GM06990 (cell line): ENCODE results near the gene RBM20.

ENCODE experiments used
- DNase-seq: peaks from one replicate; pipeline ENCODE4 v3.0.0-alpha.2; 2011; ENCODE audit not compliant: insufficient read length; ENCODE audit errors: extremely low read depth
- H3K27me3 ChIP-seq: replicated peaks from 2 replicates; pipeline ENCODE4 v1.6.0; 2011; ENCODE audit warnings: low read length; ENCODE audit not compliant: control insufficient read depth, insufficient read depth
- H3K36me3 ChIP-seq: 2 replicates; pipeline ENCODE4 v1.5.1; 2011; ENCODE audit warnings: low read length; ENCODE audit not compliant: control insufficient read depth, insufficient read depth
- H3K4me3 ChIP-seq: replicated peaks from 2 replicates; pipeline ENCODE4 v1.5.1; 2011; ENCODE audit warnings: low read depth, mild to moderate bottlenecking, control low read depth, low read length
- CTCF ChIP-seq: IDR thresholded peaks from 2 replicates; pipeline ENCODE4 v1.5.1; 2011; ENCODE audit warnings: low read length, control low read depth, mild to moderate bottlenecking, inconsistent platforms; ENCODE audit not compliant: insufficient read depth, poor library complexity, severe bottlenecking

RBM20 gene

GRCh38 chr10:110629680-110630191 lies 14.4 kb upstream of the RBM20 start:
- TF ChIP-seq CTCF, result no peak
- no peaks in the 10 kb centered on the region; the same call in 1 of the 2 replicates for H3K27me3 ChIP-seq
- no peak for DNase-seq
- H3K36me3 ChIP-seq, result no peaks in the 10 kb centered on the region
- H3K4me3 ChIP-seq, result no peak overlapping the region

- no peaks in the 10 kb centered on the region for H3K36me3 ChIP-seq
- no peaks in the 10 kb centered on the region; the same call in 1 of the 2 replicates for H3K27me3 ChIP-seq
- no peak overlapping the region for H3K4me3 ChIP-seq
- DNase-seq, result no peak
- no peak for TF ChIP-seq CTCF
Measured at GRCh38 chr10:110631934-110632333, 12.2 kb upstream of the RBM20 start.

- no peaks in the 10 kb centered on the region for H3K36me3 ChIP-seq
- no peaks in the 10 kb centered on the region; the same call in 1 of the 2 replicates for H3K27me3 ChIP-seq
- no peak overlapping the region for H3K4me3 ChIP-seq
- no peak for DNase-seq
- no peak for TF ChIP-seq CTCF
Measured at GRCh38 chr10:110632591-110633215, 11.4 kb upstream of the RBM20 start.

GRCh38 chr10:110634527-110635209 lies 9.5 kb upstream of the RBM20 start:
- no peak overlapping the region for H3K4me3 ChIP-seq
- DNase-seq, result no peak
- TF ChIP-seq CTCF, result no peak
- no peaks in the 10 kb centered on the region; the same call in 1 of the 2 replicates for H3K27me3 ChIP-seq
- H3K36me3 ChIP-seq, result no peaks in the 10 kb centered on the region

- H3K36me3 ChIP-seq, result no peaks in the 10 kb centered on the region
- no peaks in the 10 kb centered on the region; the same call in 1 of the 2 replicates for H3K27me3 ChIP-seq
- no peak overlapping the region for H3K4me3 ChIP-seq
- TF ChIP-seq CTCF, result no peak
- DNase-seq, result no peak
Measured at GRCh38 chr10:110636572-110636931, 7.6 kb upstream of the RBM20 start.
